Measurements from ENCODE around the gene MYL7.

DNA sequence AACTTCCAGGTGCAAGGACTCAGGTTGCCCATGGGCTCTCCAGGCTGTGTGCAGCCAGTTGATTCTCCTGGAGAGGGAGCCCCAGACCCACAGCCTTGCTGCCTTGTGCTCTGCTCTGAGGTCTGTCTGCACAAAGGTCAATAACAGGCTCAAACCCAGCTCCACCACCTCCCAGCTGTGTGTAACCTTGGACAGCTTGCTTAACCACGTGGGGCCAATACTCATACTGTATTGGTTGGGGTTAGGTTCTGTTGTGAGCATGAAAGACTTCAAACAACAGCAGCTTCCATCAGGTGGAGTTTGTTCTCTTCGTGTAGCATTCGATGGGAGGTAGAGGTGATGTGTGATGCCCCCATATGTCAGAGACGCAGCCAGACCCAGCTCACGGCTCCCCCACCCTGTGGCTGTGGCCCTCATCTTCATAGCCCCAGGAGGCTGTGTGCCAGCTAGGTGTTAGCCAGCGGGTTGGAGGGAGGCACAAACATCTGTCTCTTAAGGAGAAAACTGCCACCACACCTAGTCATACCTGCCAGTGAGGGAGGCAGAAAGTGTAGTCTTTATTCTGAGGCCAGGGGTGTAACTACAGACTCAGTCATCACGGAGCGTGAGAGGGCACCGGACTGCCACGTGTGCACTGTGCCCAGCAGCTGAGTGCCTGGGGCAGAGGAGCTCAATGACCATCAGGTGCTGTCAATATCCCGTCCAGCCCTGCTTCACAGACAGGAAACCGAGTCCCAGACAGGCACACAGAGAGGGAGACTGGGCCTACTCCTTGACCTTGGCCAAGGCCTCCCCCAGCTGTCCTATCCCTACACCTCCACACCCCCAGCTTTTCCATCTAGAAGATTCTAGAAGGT is 9.7 kb downstream of the MYL7 start:
- TF ChIP-seq ZNF644 (tag; IDR thresholded peaks at IDR 0.05; ENCODE audit: low read depth) (no peak), RAD21 (CRISPR knock-in tag; conservative IDR thresholded peaks at IDR 0.05 in 1 of 2, IDR thresholded peaks at IDR 0.05 in 1 of 2) (peak; percentile 52 to 77), CHD1 (IDR thresholded peaks at IDR 0.05; ENCODE audit: low read length) (no peak), TARDBP (IDR thresholded peaks at IDR 0.05) (no peak)
- TF ChIP-seq, protein P1, sequence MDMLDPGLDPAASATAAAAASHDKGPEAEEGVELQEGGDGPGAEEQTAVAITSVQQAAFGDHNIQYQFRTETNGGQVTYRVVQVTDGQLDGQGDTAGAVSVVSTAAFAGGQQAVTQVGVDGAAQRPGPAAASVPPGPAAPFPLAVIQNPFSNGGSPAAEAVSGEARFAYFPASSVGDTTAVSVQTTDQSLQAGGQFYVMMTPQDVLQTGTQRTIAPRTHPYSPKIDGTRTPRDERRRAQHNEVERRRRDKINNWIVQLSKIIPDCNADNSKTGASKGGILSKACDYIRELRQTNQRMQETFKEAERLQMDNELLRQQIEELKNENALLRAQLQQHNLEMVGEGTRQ (CRISPR knock-in tag; IDR thresholded peaks at IDR 0.05), result peak; percentile 70
- TF ChIP-seq, protein P2, sequence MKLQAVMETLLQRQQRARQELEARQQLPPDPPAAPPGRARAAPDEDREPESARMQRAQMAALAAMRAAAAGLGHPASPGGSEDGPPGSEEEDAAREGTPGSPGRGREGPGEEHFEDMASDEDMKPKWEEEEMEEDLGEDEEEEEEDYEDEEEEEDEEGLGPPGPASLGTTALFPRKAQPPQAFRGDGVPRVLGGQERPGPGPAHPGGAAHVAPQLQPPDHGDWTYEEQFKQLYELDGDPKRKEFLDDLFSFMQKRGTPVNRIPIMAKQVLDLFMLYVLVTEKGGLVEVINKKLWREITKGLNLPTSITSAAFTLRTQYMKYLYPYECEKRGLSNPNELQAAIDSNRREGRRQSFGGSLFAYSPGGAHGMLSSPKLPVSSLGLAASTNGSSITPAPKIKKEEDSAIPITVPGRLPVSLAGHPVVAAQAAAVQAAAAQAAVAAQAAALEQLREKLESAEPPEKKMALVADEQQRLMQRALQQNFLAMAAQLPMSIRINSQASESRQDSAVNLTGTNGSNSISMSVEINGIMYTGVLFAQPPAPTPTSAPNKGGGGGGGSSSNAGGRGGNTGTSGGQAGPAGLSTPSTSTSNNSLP (IDR thresholded peaks at IDR 0.05; ENCODE audit: borderline replicate concordance, low read depth, low read length), result no peak
